ENCODE results near the gene PCYT2. TPM values are rescaled to one million over a fixed set of nuclear protein-coding genes. Genes with fewer than 3 reads are reported as not detected.

Gene PCYT2
- total RNA-seq, 1 donor from 2014 or later = 6.8 TPM

GRCh38 chr17:81904600-81905423 is 6.4 kb downstream of the PCYT2 start:
- Histone ChIP-seq H3K27me3 (peaks cover 38% of the 10 kb centered on the region), H4K20me1 (ENCODE audit: low read depth) (peaks cover 23% of the 10 kb centered on the region), H3K4me3 (no peak overlapping the region), H3K79me2 (ENCODE audit: low read depth) (no peaks in the 10 kb centered on the region), H3K36me3 (no peaks in the 10 kb centered on the region), H2AFZ (replicated peaks) (no peak overlapping the region), H3K4me1 (peaks cover 5% of the 10 kb centered on the region), H3K27ac (no peak overlapping the region), H3K9me3 (ENCODE audit: low read depth) (no peaks in the 10 kb centered on the region), H3F3A (ENCODE audit: low read depth) (peaks cover 18% of the 10 kb centered on the region), H3K4me2 (no peak overlapping the region), H3K9ac (no peak overlapping the region)
- Mint-ChIP-seq H3K4me1 (peaks cover 13% of the 10 kb centered on the region), H3K9me3 (no peaks in the 10 kb centered on the region), H3K36me3 (peaks cover 9% of the 10 kb centered on the region), H3K27ac (no peak overlapping the region), H3K27me3 (ENCODE audit: insufficient read depth, low read depth) (peaks cover 19% of the 10 kb centered on the region), H3K4me3 (no peak overlapping the region)
- TF ChIP-seq, protein P1, sequence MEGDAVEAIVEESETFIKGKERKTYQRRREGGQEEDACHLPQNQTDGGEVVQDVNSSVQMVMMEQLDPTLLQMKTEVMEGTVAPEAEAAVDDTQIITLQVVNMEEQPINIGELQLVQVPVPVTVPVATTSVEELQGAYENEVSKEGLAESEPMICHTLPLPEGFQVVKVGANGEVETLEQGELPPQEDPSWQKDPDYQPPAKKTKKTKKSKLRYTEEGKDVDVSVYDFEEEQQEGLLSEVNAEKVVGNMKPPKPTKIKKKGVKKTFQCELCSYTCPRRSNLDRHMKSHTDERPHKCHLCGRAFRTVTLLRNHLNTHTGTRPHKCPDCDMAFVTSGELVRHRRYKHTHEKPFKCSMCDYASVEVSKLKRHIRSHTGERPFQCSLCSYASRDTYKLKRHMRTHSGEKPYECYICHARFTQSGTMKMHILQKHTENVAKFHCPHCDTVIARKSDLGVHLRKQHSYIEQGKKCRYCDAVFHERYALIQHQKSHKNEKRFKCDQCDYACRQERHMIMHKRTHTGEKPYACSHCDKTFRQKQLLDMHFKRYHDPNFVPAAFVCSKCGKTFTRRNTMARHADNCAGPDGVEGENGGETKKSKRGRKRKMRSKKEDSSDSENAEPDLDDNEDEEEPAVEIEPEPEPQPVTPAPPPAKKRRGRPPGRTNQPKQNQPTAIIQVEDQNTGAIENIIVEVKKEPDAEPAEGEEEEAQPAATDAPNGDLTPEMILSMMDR (IDR thresholded peaks at IDR 0.05) = no peak
- no peak for DNase-seq (ENCODE audit: low spot score)

DNA sequence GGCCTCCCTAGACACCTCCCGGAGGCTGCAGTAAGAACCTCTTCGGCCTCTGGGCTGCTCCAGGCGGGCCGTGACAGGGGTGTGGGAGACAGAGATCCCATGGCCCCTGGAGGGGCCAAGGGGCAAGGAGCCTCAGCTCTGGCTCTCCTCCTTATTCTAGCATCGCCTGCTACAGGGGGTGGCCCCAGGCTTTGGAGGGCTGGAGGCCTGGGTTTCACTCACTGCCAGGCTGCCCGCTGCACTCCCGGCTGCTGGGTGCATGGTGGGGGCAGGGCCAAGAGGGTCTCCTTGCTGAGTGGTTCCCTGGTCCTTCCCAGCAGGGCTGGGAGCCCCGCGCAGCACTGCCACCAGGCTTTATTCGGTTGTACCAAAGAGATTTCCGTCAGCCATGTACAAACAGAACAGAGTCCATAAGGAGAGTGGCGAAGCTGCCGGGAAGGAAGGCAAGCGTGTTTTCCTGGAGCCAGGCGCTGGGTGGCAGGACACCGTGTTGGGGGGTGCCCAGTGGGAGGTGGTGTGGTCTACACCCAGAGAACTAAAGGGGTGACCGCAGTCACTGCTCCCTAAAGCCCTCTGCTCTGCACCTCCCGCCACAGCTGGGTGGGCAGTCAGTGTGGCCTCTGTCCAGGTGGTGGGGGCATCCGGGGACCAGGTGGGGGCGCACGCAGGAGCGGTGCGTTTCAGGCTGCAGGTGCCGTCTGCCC is 7.2 kb downstream of the PCYT2 start:
- Histone ChIP-seq H3F3A (ENCODE audit: low read depth) (peaks cover 18% of the 10 kb centered on the region), H3K79me2 (ENCODE audit: low read depth) (no peaks in the 10 kb centered on the region), H3K9ac (no peak overlapping the region), H3K36me3 (no peaks in the 10 kb centered on the region), H2AFZ (replicated peaks) (no peak overlapping the region), H3K4me1 (peaks cover 5% of the 10 kb centered on the region), H3K9me3 (ENCODE audit: low read depth) (no peaks in the 10 kb centered on the region), H3K27ac (no peak overlapping the region), H3K4me2 (no peak overlapping the region), H3K27me3 (peaks cover 33% of the 10 kb centered on the region), H3K4me3 (no peak overlapping the region), H4K20me1 (ENCODE audit: low read depth) (peaks cover 21% of the 10 kb centered on the region)
- Mint-ChIP-seq H3K4me1 (peaks cover 8% of the 10 kb centered on the region), H3K36me3 (peaks cover 10% of the 10 kb centered on the region), H3K27me3 (ENCODE audit: insufficient read depth, low read depth) (peaks cover 19% of the 10 kb centered on the region), H3K27ac (no peak overlapping the region), H3K9me3 (no peaks in the 10 kb centered on the region), H3K4me3 (no peak overlapping the region)
- DNase-seq (ENCODE audit: low spot score) = no peak
- TF ChIP-seq, protein P1 (IDR thresholded peaks at IDR 0.05) = no peak
- TF ChIP-seq EZH2 (IDR thresholded peaks at IDR 0.05) (no peak), EZH2phosphoT487 (IDR thresholded peaks at IDR 0.05) (no peak)

DNA sequence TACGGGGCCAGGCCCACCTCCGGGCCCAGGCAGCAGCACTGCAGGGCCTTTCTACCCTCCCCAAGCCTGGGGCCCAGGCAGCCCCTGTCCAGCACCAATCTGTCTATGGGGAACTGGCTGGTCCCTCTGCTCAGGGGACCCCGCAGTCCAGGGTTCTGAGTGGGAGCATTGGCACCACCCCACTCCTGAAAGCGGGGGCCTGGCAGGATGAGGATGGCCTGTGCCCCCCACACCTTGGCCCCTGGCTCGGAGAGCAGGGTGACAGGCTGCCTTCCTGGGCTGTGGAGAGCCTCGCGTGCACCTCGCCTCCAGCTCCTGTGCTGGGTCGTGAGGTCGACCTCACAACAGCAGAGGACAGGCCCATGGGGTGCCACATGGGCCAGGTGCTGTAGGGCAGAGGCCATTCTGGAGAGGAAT is 7.8 kb downstream of the PCYT2 start:
- H3K9me3 Mint-ChIP-seq = no peaks in the 10 kb centered on the region
- Histone ChIP-seq H3K79me2 (ENCODE audit: low read depth) (no peaks in the 10 kb centered on the region), H3F3A (ENCODE audit: low read depth) (peaks cover 18% of the 10 kb centered on the region), H3K27ac (no peak overlapping the region), H3K36me3 (no peaks in the 10 kb centered on the region), H2AFZ (replicated peaks) (no peak overlapping the region), H3K4me1 (peaks cover 5% of the 10 kb centered on the region), H3K4me3 (no peak overlapping the region), H3K9me3 (ENCODE audit: low read depth) (no peaks in the 10 kb centered on the region), H3K4me2 (no peak overlapping the region), H3K27me3 (peaks cover 33% of the 10 kb centered on the region), H3K9ac (no peak overlapping the region), H4K20me1 (ENCODE audit: low read depth) (peaks cover 27% of the 10 kb centered on the region)
- peaks cover 18% of the 10 kb centered on the region for H3K27me3 Mint-ChIP-seq (ENCODE audit: insufficient read depth, low read depth)
- no peak for DNase-seq (ENCODE audit: low spot score)
- no peak overlapping the region for H3K27ac Mint-ChIP-seq
- H3K36me3 Mint-ChIP-seq = peaks cover 11% of the 10 kb centered on the region
- TF ChIP-seq EZH2phosphoT487 (IDR thresholded peaks at IDR 0.05) (no peak), EZH2 (IDR thresholded peaks at IDR 0.05) (no peak)
- TF ChIP-seq, protein P1 (IDR thresholded peaks at IDR 0.05) = no peak
- peaks cover 8% of the 10 kb centered on the region for H3K4me1 Mint-ChIP-seq
- no peak overlapping the region for H3K4me3 Mint-ChIP-seq

Data from neural progenitor cell (in vitro differentiated cells).